ENCODE measurements around the gene CASQ2.

- TF ChIP-seq CTCF (IDR thresholded peaks at IDR 0.05) (no peak), POLR2A (IDR thresholded peaks at IDR 0.05) (no peak)
Observed at GRCh38 chr1:115652236-115652788, 116.2 kb downstream of the CASQ2 start.
